IMR-90 (cell line): ENCODE results near the gene SERPINF2. TPM values are rescaled to one million over a fixed set of nuclear protein-coding genes. Genes with fewer than 3 reads are reported as not detected.

Experiments
- ATAC-seq: fragments of 200-7000 bp; cut with Tn5 transposase; 2 replicates; pipeline ENCODE4 v1.9.1; 2020; ENCODE audit warnings: low read depth, mild to moderate bottlenecking, moderate library complexity
- BruUV-seq: library from RNA; stranded (reverse); fragments of 400-500 nt; replicated peaks from 2 replicates; lab custom pipeline; 2021; lab: Mats Ljungman, UMichigan
- CTCF ChIA-PET: fragments of 300-600 bp; formaldehyde crosslinking; extraction: SDS; loops from one replicate; lab custom pipeline; 2021; ENCODE audit warnings: antibody characterized with exemption; lab: Yijun Ruan, JAX
- POLR2A ChIA-PET: fragments of 300-600 bp; sonication (Branson Sonifier 250); formaldehyde crosslinking; loops from one replicate; lab custom pipeline; 2022; ENCODE audit warnings: antibody characterized with exemption; ENCODE audit not compliant: unreplicated experiment; lab: Charles Lee
- DNase-seq: peaks from one replicate; pipeline ENCODE4 v3.0.0; 2013
- H2AFZ ChIP-seq: replicated peaks from 2 replicates; pipeline ENCODE3; 2013; ENCODE audit warnings: low read length, mild to moderate bottlenecking; ENCODE audit not compliant: poor library complexity
- H2AK5ac ChIP-seq: 2 replicates; pipeline ENCODE4 v1.6.1; 2013; ENCODE audit warnings: low read depth, low read length, inconsistent platforms
- H2AK9ac ChIP-seq: replicated peaks from 2 replicates; pipeline ENCODE3; 2013; ENCODE audit warnings: mild to moderate bottlenecking, low read depth, low read length, moderate library complexity; ENCODE audit not compliant: poor library complexity
- H2BK120ac ChIP-seq: 2 replicates; pipeline ENCODE4 v1.6.1; 2013; ENCODE audit warnings: low read depth, low read length, inconsistent platforms
- H2BK15ac ChIP-seq: 3 replicates; pipeline ENCODE4 v1.6.1; 2013; ENCODE audit warnings: low read depth, low read length, inconsistent platforms
- H2BK20ac ChIP-seq: 2 replicates; pipeline ENCODE4 v1.6.1; 2013; ENCODE audit warnings: low read depth, mild to moderate bottlenecking, inconsistent platforms, low read length, moderate library complexity
- H2BK5ac ChIP-seq: 2 replicates; pipeline ENCODE4 v1.6.1; 2013; ENCODE audit warnings: mild to moderate bottlenecking, low read depth, low read length, inconsistent platforms; ENCODE audit not compliant: poor library complexity, severe bottlenecking
- H3K14ac ChIP-seq: replicated peaks from 2 replicates; pipeline ENCODE4 v1.6.1; 2013; ENCODE audit warnings: low read depth, low read length, inconsistent platforms
- H3K18ac ChIP-seq: 2 replicates; pipeline ENCODE4 v1.6.1; 2013; ENCODE audit warnings: low read depth, low read length, control low read depth
- H3K23ac ChIP-seq: 2 replicates; pipeline ENCODE4 v1.6.1; 2013; ENCODE audit warnings: low read depth, low read length, inconsistent platforms
- H3K27ac ChIP-seq: 2 replicates; pipeline ENCODE4 v1.5.1; 2013; ENCODE audit warnings: mild to moderate bottlenecking, control low read depth, low read length; ENCODE audit not compliant: insufficient read depth
- H3K27me3 ChIP-seq: 2 replicates; pipeline ENCODE4 v1.6.1; 2013; ENCODE audit warnings: low read length; ENCODE audit not compliant: control insufficient read depth, insufficient read depth
- H3K36me3 ChIP-seq: 2 replicates; pipeline ENCODE4 v1.6.1; 2013; ENCODE audit warnings: low read length, mixed read lengths; ENCODE audit not compliant: control insufficient read depth, insufficient read depth
- H3K4ac ChIP-seq: 2 replicates; pipeline ENCODE4 v1.6.1; 2013; ENCODE audit warnings: low read depth, low read length, inconsistent platforms
- H3K4me1 ChIP-seq: 2 replicates; pipeline ENCODE4 v1.6.1; 2013; ENCODE audit warnings: low read length, mixed read lengths; ENCODE audit not compliant: control insufficient read depth, insufficient read depth
- H3K4me2 ChIP-seq: 2 replicates; pipeline ENCODE4 v1.6.1; 2013; ENCODE audit warnings: low read depth, mild to moderate bottlenecking, control low read depth, low read length, moderate library complexity
- H3K4me3 ChIP-seq: 2 replicates; pipeline ENCODE4 v1.5.1; 2013; ENCODE audit warnings: low read depth, mild to moderate bottlenecking, control low read depth, low read length, moderate library complexity; ENCODE audit not compliant: insufficient read depth
- H3K56ac ChIP-seq: 2 replicates; pipeline ENCODE4 v1.6.1; 2013; ENCODE audit warnings: low read length, inconsistent platforms; ENCODE audit not compliant: insufficient read depth; ENCODE audit errors: extremely low read depth
- H3K79me1 ChIP-seq, 2 experiments: 2 replicates each; pipeline ENCODE4 v1.6.1; 2013; ENCODE audit warnings: low read length in 2 of 2, inconsistent platforms in 1 of 2, low read depth in 1 of 2
- H3K9ac ChIP-seq: 2 replicates; pipeline ENCODE4 v1.6.1; 2013; ENCODE audit warnings: low read depth, low read length, control low read depth
- H3K9me1 ChIP-seq: 2 replicates; pipeline ENCODE4 v1.6.1; 2013; ENCODE audit warnings: low read length, inconsistent platforms; ENCODE audit not compliant: insufficient read depth
- H3K9me3 ChIP-seq: 2 replicates; pipeline ENCODE4 v1.6.1; 2013; ENCODE audit warnings: low read length; ENCODE audit not compliant: control insufficient read depth, insufficient read depth
- H4K20me1 ChIP-seq: 2 replicates; pipeline ENCODE4 v1.6.1; 2013; ENCODE audit warnings: low read length, inconsistent platforms; ENCODE audit not compliant: insufficient read depth
- H4K5ac ChIP-seq: 2 replicates; pipeline ENCODE4 v1.6.1; 2013; ENCODE audit warnings: mild to moderate bottlenecking, low read depth, low read length, control low read depth
- H4K8ac ChIP-seq, 2 experiments: 2 replicates each; pipeline ENCODE4 v1.6.1; 2013; ENCODE audit warnings: low read depth in 2 of 2, low read length in 2 of 2, control low read depth in 1 of 2, inconsistent platforms in 1 of 2
- H4K91ac ChIP-seq: 2 replicates; pipeline ENCODE4 v1.6.1; 2013; ENCODE audit warnings: low read depth, low read length, inconsistent platforms; ENCODE audit not compliant: insufficient read depth
- BHLHE40 ChIP-seq: fragments of 150-350 bp; IDR thresholded peaks from 2 replicates; pipeline ENCODE4 v1.6.1; 2016; ENCODE audit warnings: mild to moderate bottlenecking, low read depth, low read length
- CHD1 ChIP-seq: IDR thresholded peaks from 2 replicates; pipeline ENCODE4 v1.6.1; 2012; ENCODE audit warnings: low read depth, low read length, improper control_type of control experiment
- ELK1 ChIP-seq: fragments of 150-350 bp; IDR thresholded peaks from 2 replicates; pipeline ENCODE4 v1.6.1; 2016; ENCODE audit warnings: low read depth, mild to moderate bottlenecking, low read length, moderate library complexity, borderline replicate concordance
- MAFK ChIP-seq: IDR thresholded peaks from 2 replicates; pipeline ENCODE4 v1.6.1; 2012; ENCODE audit warnings: low read depth, low read length, improper control_type of control experiment
- MAZ ChIP-seq: IDR thresholded peaks from 2 replicates; pipeline ENCODE4 v1.6.1; 2012; ENCODE audit warnings: low read depth, mild to moderate bottlenecking, low read length, improper control_type of control experiment, moderate library complexity, borderline replicate concordance
- MXI1 ChIP-seq: IDR thresholded peaks from 2 replicates; pipeline ENCODE4 v1.6.1; 2012; ENCODE audit warnings: low read depth, mild to moderate bottlenecking, low read length, moderate library complexity, borderline replicate concordance
- RAD21 ChIP-seq: IDR thresholded peaks from 2 replicates; pipeline ENCODE4 v1.6.1; 2012; ENCODE audit warnings: low read length, improper control_type of control experiment
- RCOR1 ChIP-seq: IDR thresholded peaks from 2 replicates; pipeline ENCODE4 v1.6.1; 2012; ENCODE audit warnings: mild to moderate bottlenecking, low read length, improper control_type of control experiment; ENCODE audit not compliant: insufficient replicate concordance
- SMC3 ChIP-seq: fragments of 150-350 bp; IDR thresholded peaks from 2 replicates; pipeline ENCODE4 v1.6.1; 2016; ENCODE audit warnings: low read depth, mild to moderate bottlenecking, antibody characterized with exemption, low read length, moderate library complexity
- USF2 ChIP-seq: fragments of 150-350 bp; IDR thresholded peaks from 2 replicates; pipeline ENCODE4 v1.6.1; 2017; ENCODE audit warnings: mild to moderate bottlenecking, antibody characterized with exemption, low read length, low read depth
- whole genome bisulfite sequencing, 2 experiments: methylation state at CpG; one replicate each; pipeline versions ENCODE4 v1.1.5 to v1.1.7; 2013; ENCODE audit warnings: missing lambda C conversion rate in 2 of 2; ENCODE audit not compliant: insufficient read length in 1 of 2; ENCODE audit errors: extremely low coverage in 2 of 2; 5-methylcytosine and 5-hydroxymethylcytosine counted together
- dilution Hi-C: fragments of 300-500 bp; cut with HindIII; formaldehyde crosslinking; loops from one replicate; pipeline ENCODE4 v1.14.3; 2018; ENCODE audit warnings: low sequenced_read_pairs; ENCODE audit not compliant: unreplicated experiment
- in situ Hi-C: fragments of 300-500 bp; cut with MboI; formaldehyde crosslinking; loops from 3 replicates; pipeline ENCODE4 v1.14.3; 2019; ENCODE audit warnings: low sequenced_read_pairs, inconsistent platforms, mixed read lengths
- intact Hi-C: fragments of 100-400 bp; cut with micrococcal nuclease; formaldehyde crosslinking; loops from 2 replicates; pipeline ENCODE4 v1.10.0; 2022
- polyA plus RNA-seq, 3 experiments: library from polyadenylated mRNA; depleted of rRNA; stranded (reverse); fragments of >200 nt; gene quantifications; 2 replicates each; pipeline ENCODE4 v1.2.3, GENCODE V29; 2012; ENCODE audit warnings: low replicate concordance in 1 of 3
- total RNA-seq: library from RNA; depleted of rRNA; stranded (reverse); fragments of >200 nt; gene quantifications from 2 replicates; pipeline ENCODE4 v1.2.3, GENCODE V29; 2012
- TF ChIP-seq, protein P1 (sequence below): conservative IDR thresholded peaks from 2 replicates; pipeline ENCODE4 v1.5.1; 2012; ENCODE audit warnings: mild to moderate bottlenecking, low read depth, low read length, improper control_type of control experiment

The SERPINF2 gene
- total and polyA plus RNA-seq, 2 of the 4 experiments (the other 2 are of a cell fraction), result not detected

DNA sequence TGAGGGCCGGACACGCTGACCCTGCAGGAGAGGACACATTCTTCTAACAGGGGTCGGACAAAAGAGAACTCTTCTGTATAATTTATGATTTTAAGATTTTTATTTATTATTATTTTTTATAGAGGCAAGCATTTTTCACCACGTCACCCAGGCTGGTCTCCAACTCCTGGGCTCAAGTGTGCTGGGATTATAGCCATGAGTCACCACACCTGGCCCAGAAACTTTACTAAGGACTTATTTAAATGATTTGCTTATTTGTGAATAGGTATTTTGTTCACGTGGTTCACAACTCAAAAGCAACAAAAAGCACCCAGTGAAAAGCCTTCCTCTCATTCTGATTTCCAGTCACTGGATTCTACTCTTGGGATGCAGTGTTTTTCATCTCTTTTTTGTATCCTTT, 16.9 kb downstream of the SERPINF2 start:
- Histone ChIP-seq H3K18ac (no peak overlapping the region), H3K9me3 (no peaks in the 10 kb centered on the region), H3K9me1 (peaks cover 9% of the 10 kb centered on the region), H2AK9ac (no peak overlapping the region), H2BK20ac (no peak overlapping the region), H4K5ac (no peak overlapping the region), H3K27ac (no peak overlapping the region), H4K20me1 (no peaks in the 10 kb centered on the region), H3K36me3 (no peaks in the 10 kb centered on the region), H3K27me3 (no peaks in the 10 kb centered on the region; the same call in 1 of the 2 replicates), H3K9ac (no peak overlapping the region), H3K56ac (no peak overlapping the region), H3K23ac (no peak overlapping the region), H3K79me1 (no peaks in the 10 kb centered on the region), H2BK5ac (no peak overlapping the region), H4K91ac (no peak overlapping the region), H3K4me1 (peaks cover 21% of the 10 kb centered on the region), H4K8ac (no peak overlapping the region), H2BK15ac (no peak overlapping the region), H2AFZ (no peak overlapping the region), H2BK120ac (no peak overlapping the region), H3K4me2 (no peak overlapping the region), H3K4ac (no peak overlapping the region), H3K4me3 (no peak overlapping the region), H2AK5ac (no peak overlapping the region), H3K14ac (no peak overlapping the region)
- DNase-seq, result no peak
- no peak for TF ChIP-seq RAD21
- TF ChIP-seq SMC3, result no peak
- TF ChIP-seq ELK1, result no peak
- TF ChIP-seq, protein P1, sequence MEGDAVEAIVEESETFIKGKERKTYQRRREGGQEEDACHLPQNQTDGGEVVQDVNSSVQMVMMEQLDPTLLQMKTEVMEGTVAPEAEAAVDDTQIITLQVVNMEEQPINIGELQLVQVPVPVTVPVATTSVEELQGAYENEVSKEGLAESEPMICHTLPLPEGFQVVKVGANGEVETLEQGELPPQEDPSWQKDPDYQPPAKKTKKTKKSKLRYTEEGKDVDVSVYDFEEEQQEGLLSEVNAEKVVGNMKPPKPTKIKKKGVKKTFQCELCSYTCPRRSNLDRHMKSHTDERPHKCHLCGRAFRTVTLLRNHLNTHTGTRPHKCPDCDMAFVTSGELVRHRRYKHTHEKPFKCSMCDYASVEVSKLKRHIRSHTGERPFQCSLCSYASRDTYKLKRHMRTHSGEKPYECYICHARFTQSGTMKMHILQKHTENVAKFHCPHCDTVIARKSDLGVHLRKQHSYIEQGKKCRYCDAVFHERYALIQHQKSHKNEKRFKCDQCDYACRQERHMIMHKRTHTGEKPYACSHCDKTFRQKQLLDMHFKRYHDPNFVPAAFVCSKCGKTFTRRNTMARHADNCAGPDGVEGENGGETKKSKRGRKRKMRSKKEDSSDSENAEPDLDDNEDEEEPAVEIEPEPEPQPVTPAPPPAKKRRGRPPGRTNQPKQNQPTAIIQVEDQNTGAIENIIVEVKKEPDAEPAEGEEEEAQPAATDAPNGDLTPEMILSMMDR, result no peak
- no peak for TF ChIP-seq MXI1
- TF ChIP-seq MAFK, result no peak
- TF ChIP-seq RCOR1, result no peak
- no peak for TF ChIP-seq CHD1
- no peak for TF ChIP-seq USF2
- no peak for TF ChIP-seq MAZ
- TF ChIP-seq BHLHE40, result no peak
- no CpG with 5 or more reads among the region's 5 CpGs for WGBS, 2 experiments
- POLR2A ChIA-PET, result no interaction called here
- intact Hi-C loops, result no loop called here
- ATAC-seq, result no peak
- in situ Hi-C loops, result no loop called here
- dilution Hi-C loops, result no loop called here
- no TSS peak for BruUV-seq
- CTCF ChIA-PET, result no interaction called here
